Sigmoid colon (tissue), 4 donors: ENCODE results near the gene CDK19.

ENCODE experiments used
- POLR2A ChIP-seq, 2 donors: fragments of 450-650 bp; IDR thresholded peaks; one replicate each; pipeline ENCODE4 v1.6.1; 2016; ENCODE audit warnings: antibody characterized with exemption in 2 of 2, mild to moderate bottlenecking in 2 of 2, moderate library complexity in 2 of 2
- POLR2AphosphoS5 ChIP-seq, 4 donors: sonication (generic); formaldehyde crosslinking; IDR thresholded peaks; one replicate each; pipeline ENCODE4 v1.6.1; 2017; ENCODE audit warnings: antibody characterized with exemption in 4 of 4
- TF ChIP-seq, protein P1 (sequence below), 4 experiments: fragments of 450-650 bp in 3 of 4; fragments of 200-600 bp in 1 of 4; IDR thresholded peaks; one replicate each; pipeline ENCODE4 v1.5.1; 2016 to 2019; ENCODE audit warnings: antibody characterized with exemption in 4 of 4, mild to moderate bottlenecking in 3 of 4, moderate library complexity in 2 of 4

DNA sequence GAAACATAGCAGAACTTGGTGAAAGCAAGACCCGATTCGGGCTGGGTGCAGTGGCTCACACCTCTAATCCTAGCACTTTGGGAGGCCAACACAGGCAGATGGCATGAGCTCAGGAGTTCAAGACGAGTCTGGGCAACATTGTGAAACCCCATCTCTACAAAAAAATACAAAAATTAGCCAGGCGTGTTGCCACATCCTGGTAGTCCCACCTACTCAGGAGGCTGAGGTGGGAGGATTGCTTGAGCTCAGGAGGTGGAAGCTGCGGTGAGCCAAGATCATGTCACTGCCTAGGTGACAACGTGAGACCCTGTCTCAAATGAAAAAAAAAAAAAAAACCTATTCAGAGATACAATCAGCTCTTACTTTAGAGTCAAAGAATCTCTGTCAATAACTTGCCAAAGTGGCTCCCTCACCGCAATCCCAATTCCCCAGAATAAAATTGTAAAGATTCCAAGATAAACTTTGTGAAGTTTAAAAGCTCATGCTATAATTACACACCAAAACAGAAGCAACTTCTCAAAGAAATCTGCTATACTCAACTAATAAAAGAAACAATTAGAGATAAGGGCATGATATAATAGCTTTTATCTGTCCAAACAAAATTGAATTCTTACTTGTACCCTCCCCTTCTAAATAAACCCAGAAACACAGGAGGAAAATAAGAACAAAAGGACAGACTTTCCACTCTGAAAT lies 33.6 kb downstream of the CDK19 start:
- TF ChIP-seq POLR2A (IDR thresholded peaks at IDR 0.05) (no peak), POLR2AphosphoS5 (IDR thresholded peaks at IDR 0.05) (no peak)
- TF ChIP-seq, protein P1, sequence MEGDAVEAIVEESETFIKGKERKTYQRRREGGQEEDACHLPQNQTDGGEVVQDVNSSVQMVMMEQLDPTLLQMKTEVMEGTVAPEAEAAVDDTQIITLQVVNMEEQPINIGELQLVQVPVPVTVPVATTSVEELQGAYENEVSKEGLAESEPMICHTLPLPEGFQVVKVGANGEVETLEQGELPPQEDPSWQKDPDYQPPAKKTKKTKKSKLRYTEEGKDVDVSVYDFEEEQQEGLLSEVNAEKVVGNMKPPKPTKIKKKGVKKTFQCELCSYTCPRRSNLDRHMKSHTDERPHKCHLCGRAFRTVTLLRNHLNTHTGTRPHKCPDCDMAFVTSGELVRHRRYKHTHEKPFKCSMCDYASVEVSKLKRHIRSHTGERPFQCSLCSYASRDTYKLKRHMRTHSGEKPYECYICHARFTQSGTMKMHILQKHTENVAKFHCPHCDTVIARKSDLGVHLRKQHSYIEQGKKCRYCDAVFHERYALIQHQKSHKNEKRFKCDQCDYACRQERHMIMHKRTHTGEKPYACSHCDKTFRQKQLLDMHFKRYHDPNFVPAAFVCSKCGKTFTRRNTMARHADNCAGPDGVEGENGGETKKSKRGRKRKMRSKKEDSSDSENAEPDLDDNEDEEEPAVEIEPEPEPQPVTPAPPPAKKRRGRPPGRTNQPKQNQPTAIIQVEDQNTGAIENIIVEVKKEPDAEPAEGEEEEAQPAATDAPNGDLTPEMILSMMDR (IDR thresholded peaks at IDR 0.05): no peak
